GM12872 (cell line): ENCODE data around the gene NCK1.

Experiments used
- TF ChIP-seq, protein P1 (sequence below): IDR thresholded peaks from 3 replicates; pipeline ENCODE4 v1.5.1; 2011; ENCODE audit warnings: low read depth, mild to moderate bottlenecking, low read length, moderate library complexity; ENCODE audit not compliant: insufficient read depth

Gene NCK1

GRCh38 chr3:136932978-136933772, 71.2 kb downstream of the NCK1 start:
- TF ChIP-seq, protein P1, sequence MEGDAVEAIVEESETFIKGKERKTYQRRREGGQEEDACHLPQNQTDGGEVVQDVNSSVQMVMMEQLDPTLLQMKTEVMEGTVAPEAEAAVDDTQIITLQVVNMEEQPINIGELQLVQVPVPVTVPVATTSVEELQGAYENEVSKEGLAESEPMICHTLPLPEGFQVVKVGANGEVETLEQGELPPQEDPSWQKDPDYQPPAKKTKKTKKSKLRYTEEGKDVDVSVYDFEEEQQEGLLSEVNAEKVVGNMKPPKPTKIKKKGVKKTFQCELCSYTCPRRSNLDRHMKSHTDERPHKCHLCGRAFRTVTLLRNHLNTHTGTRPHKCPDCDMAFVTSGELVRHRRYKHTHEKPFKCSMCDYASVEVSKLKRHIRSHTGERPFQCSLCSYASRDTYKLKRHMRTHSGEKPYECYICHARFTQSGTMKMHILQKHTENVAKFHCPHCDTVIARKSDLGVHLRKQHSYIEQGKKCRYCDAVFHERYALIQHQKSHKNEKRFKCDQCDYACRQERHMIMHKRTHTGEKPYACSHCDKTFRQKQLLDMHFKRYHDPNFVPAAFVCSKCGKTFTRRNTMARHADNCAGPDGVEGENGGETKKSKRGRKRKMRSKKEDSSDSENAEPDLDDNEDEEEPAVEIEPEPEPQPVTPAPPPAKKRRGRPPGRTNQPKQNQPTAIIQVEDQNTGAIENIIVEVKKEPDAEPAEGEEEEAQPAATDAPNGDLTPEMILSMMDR = no peak

- TF ChIP-seq, protein P1 = no peak
Observed at GRCh38 chr3:136937175-136937574, 75.2 kb downstream of the NCK1 start.

DNA sequence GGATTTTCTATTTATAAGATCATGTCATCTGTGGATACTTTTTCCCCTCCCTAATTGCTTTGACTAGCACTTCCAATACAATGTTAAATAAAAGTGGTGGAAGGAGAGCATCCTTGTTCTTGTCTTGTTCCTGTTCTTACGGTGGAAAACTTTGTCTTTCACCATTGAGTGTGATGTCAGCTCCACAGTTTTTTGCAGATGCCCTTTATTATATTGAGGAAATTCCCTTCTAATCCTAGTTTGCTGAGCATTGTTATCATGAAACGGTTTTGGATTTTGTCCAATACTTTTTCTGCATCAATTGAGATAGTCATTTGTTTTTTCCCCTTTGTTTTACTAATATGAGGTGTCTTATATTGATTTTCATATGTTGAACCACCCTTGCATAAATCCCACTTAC, 75.8 kb downstream of the NCK1 start:
- TF ChIP-seq, protein P1 = no peak

- TF ChIP-seq, protein P1 = no peak
Observed at GRCh38 chr3:136938334-136938733, 76.3 kb downstream of the NCK1 start.

- TF ChIP-seq, protein P1 = no peak
Observed at GRCh38 chr3:136939489-136939888, 77.5 kb downstream of the NCK1 start.

DNA sequence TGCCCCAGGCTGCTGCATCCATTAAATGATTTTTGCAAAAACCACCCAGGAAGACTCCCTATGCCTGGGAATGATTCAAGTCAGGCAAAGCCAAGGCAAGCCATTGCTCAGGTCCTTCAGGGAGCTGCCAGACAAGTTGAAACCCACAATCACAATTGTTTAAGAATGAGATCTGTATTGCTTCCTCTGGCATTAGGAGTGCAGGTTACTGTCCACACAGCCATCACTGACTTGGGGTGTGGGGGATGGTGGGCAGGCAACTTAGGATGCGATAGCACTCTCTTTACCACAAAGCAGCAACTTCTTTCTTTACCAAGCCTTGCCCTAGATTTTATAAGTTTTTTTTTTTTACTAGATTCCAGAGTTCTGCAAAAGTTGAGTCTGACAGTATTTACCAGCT, 80.8 kb downstream of the NCK1 start:
- TF ChIP-seq, protein P1 = no peak

DNA sequence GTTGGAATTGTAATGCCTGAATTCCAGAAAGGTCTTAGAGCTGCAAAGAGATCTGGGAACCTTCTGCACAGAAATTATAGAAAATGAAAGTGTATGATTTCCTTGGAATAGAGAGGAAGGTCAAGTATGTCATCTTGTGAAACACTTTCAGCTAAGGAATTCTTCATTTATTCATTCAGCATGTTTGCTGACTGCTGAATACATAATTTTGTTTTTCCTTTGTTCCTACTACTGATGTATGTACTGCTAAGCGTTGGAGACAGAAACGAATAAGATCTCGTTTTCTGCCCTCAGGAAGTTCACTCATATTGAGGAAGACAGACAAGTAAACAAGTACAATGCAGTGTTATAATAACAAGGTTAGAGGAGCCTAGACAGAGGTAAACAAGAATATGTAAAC, 81.4 kb downstream of the NCK1 start:
- TF ChIP-seq, protein P1 = no peak
